ENCODE measurements around the gene KIFBP.
"Not testable (repeated sequence)": the region's sequence is repeated elsewhere in the genome, so short reads cannot be mapped to it uniquely, and the experiment has no call there.

The KIFBP gene

GRCh38 chr10:68988530-68989316 lies at the start of gene KIFBP:
TSS of gene KIFBP (plus strand) at chr10:68988803. CDS start at chr10:68988833, 30 bp downstream.
- DNase-seq = peak; percentile 99

- no peak for DNase-seq
These were observed 49.7 kb upstream of the KIFBP start for GRCh38 chr10:68938884-68939283.

- DNase-seq = not testable (repeated sequence)
These were observed 47.7 kb upstream of the KIFBP start for GRCh38 chr10:68940917-68941316.

GRCh38 chr10:68950598-68950997 lies 38.0 kb upstream of the KIFBP start:
- DNase-seq = no peak

- peak; percentile 13 for DNase-seq
These were observed 33.7 kb upstream of the KIFBP start for GRCh38 chr10:68954904-68955303.

- DNase-seq = no peak
These were observed 33.2 kb upstream of the KIFBP start for GRCh38 chr10:68955355-68955831.

- DNase-seq = peak; percentile 98
These were observed 32.6 kb upstream of the KIFBP start, which contains the start of gene DDX21 for GRCh38 chr10:68955832-68956532. TSS of gene DDX21 (plus strand) at chr10:68956170. CDS start at chr10:68956226, 56 bp downstream.

- DNase-seq = no peak
These were observed 31.4 kb upstream of the KIFBP start for GRCh38 chr10:68957284-68957615.

GRCh38 chr10:68957654-68958053 lies 30.9 kb upstream of the KIFBP start:
- peak; percentile 15 for DNase-seq

GRCh38 chr10:68959695-68960527 lies 28.7 kb upstream of the KIFBP start:
- peak; percentile 28 for DNase-seq

GRCh38 chr10:68963151-68963550 lies 25.5 kb upstream of the KIFBP start:
- DNase-seq = no peak

GRCh38 chr10:68973975-68974374 lies 14.6 kb upstream of the KIFBP start:
- DNase-seq = no peak

GRCh38 chr10:68975936-68976473 lies 12.6 kb upstream of the KIFBP start:
- not testable (repeated sequence) for DNase-seq

- DNase-seq = not testable (repeated sequence)
These were observed 8.9 kb upstream of the KIFBP start for GRCh38 chr10:68979738-68980137.

- peak; percentile 66 for DNase-seq
These were observed 7.5 kb upstream of the KIFBP start for GRCh38 chr10:68981074-68981473.

- no peak for DNase-seq
These were observed 6.2 kb upstream of the KIFBP start for GRCh38 chr10:68982389-68982788.

- no peak for DNase-seq
These were observed 992 bp upstream of the KIFBP start for GRCh38 chr10:68987611-68988010.

- no peak for DNase-seq
These were observed 851 bp downstream of the KIFBP start for GRCh38 chr10:68989317-68989990.

- DNase-seq = no peak
These were observed 4.2 kb downstream of the KIFBP start for GRCh38 chr10:68992636-68993440.

- no peak for DNase-seq
These were observed 8.6 kb downstream of the KIFBP start for GRCh38 chr10:68997211-68997610.

- DNase-seq = peak; percentile 89
These were observed 16.2 kb downstream of the KIFBP start for GRCh38 chr10:69004821-69005220.

Data from hematopoietic multipotent progenitor cell treated with erythropoietin and hydrocortisone succinate and interleukin-3 and kit ligand, for 4 days (in vitro differentiated cells).